Measurements from ENCODE around the gene PTPRQ. TPM values are rescaled to one million over a fixed set of nuclear protein-coding genes. Genes with fewer than 3 reads are reported as not detected.

The PTPRQ gene
- total and polyA plus RNA-seq, 9 donors, result 0.36 to 2.0 (median 0.71) TPM

DNA sequence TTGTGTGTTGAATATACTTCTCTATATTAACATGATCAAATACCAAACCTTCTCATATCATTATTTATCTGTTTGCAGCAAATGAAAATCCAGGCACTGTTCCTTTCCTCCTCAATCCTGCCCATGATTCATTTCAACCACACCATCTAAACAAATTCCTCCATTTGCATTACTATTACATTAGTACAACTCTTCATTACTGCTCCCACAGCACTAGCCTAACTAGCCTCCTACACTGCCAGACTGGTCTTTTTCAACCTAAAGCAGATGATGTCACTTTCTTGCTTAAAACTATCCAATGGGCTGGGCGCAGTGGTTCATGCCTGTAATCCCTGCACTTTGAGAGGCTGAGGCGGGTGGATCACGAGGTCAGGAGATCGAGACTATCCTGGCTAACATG is 146.1 kb downstream of the PTPRQ start:
- no peak for DNase-seq
- Histone ChIP-seq H3K27me3 (ENCODE audit: control insufficient read depth, insufficient read depth, low read length) (no peaks in the 10 kb centered on the region), H3K4me3 (ENCODE audit: low read length) (no peak overlapping the region), H3K36me3 (ENCODE audit: control insufficient read depth, insufficient read depth, low read length) (no peaks in the 10 kb centered on the region), H3K9me3 (replicated peaks; ENCODE audit: control insufficient read depth, low read depth, low read length) (no peaks in the 10 kb centered on the region), H3K27ac (ENCODE audit: low read length) (no peak overlapping the region), H3K4me1 (ENCODE audit: control insufficient read depth, insufficient read depth, low read length) (no peaks in the 10 kb centered on the region)
- no CpG with 5 or more reads among the region's 4 CpGs for WGBS (ENCODE audit: insufficient coverage)

GRCh38 chr12:80593766-80594165 is 149.7 kb downstream of the PTPRQ start:
- no peaks in the 10 kb centered on the region for H3K36me3 ChIP-seq (ENCODE audit: control insufficient read depth, insufficient read depth, low read length)
- no peaks in the 10 kb centered on the region for H3K27me3 ChIP-seq (ENCODE audit: control insufficient read depth, insufficient read depth, low read length)
- no peaks in the 10 kb centered on the region for H3K4me1 ChIP-seq (ENCODE audit: control insufficient read depth, insufficient read depth, low read length)
- no peak overlapping the region for H3K4me3 ChIP-seq (ENCODE audit: low read length)
- no peak for DNase-seq
- no peaks in the 10 kb centered on the region for H3K9me3 ChIP-seq (replicated peaks; ENCODE audit: control insufficient read depth, low read depth, low read length)
- H3K27ac ChIP-seq (ENCODE audit: low read length), result no peak overlapping the region
- whole genome bisulfite sequencing (ENCODE audit: insufficient coverage), result no CpG with 5 or more reads among the region's 1 CpG

DNA sequence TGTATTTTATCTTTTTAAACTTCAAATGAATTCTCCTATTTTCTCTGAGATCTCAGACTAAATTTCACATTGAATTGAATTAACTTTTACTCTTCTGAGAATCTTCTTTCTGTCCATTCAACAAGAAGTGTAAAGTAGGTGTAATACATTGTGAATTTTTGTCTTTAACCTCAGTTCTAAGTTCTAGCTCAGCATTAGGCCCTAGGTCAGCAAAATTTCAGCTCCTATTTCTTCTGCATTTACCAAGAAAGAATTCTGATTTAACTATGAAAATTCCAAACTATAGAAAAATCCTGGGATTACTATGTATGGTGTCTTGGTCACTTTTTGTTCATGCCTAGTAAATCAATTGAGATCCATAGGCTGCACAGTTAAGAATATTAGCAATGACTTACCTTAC is 152.5 kb downstream of the PTPRQ start:
- Histone ChIP-seq H3K4me3 (ENCODE audit: low read length) (no peak overlapping the region), H3K36me3 (ENCODE audit: control insufficient read depth, insufficient read depth, low read length) (no peaks in the 10 kb centered on the region), H3K27me3 (ENCODE audit: control insufficient read depth, insufficient read depth, low read length) (no peaks in the 10 kb centered on the region), H3K9me3 (replicated peaks; ENCODE audit: control insufficient read depth, low read depth, low read length) (no peaks in the 10 kb centered on the region), H3K4me1 (ENCODE audit: control insufficient read depth, insufficient read depth, low read length) (no peaks in the 10 kb centered on the region), H3K27ac (ENCODE audit: low read length) (no peak overlapping the region)
- DNase-seq, result no peak

GRCh38 chr12:80598004-80598606 is 154.1 kb downstream of the PTPRQ start:
- Histone ChIP-seq H3K4me1 (ENCODE audit: control insufficient read depth, insufficient read depth, low read length) (no peaks in the 10 kb centered on the region), H3K27ac (ENCODE audit: low read length) (no peak overlapping the region)
- DNase-seq, result peak; percentile 44

GRCh38 chr12:80602455-80602854 is 158.4 kb downstream of the PTPRQ start:
- no peak overlapping the region for H3K27ac ChIP-seq (ENCODE audit: low read length)
- no peak overlapping the region for H3K4me3 ChIP-seq (ENCODE audit: low read length)
- H3K4me1 ChIP-seq (ENCODE audit: control insufficient read depth, insufficient read depth, low read length), result no peaks in the 10 kb centered on the region
- no CpG with 5 or more reads among the region's 3 CpGs for WGBS (ENCODE audit: insufficient coverage)
- H3K9me3 ChIP-seq (replicated peaks; ENCODE audit: control insufficient read depth, low read depth, low read length), result no peaks in the 10 kb centered on the region
- DNase-seq, result no peak
- no peaks in the 10 kb centered on the region for H3K36me3 ChIP-seq (ENCODE audit: control insufficient read depth, insufficient read depth, low read length)
- H3K27me3 ChIP-seq (ENCODE audit: control insufficient read depth, insufficient read depth, low read length), result no peaks in the 10 kb centered on the region

More at GRCh38 chr12:80598004-80598606, 154.1 kb downstream of the PTPRQ start:
- 53% methylated on average over 2 of the region's 5 CpGs for WGBS (ENCODE audit: insufficient coverage)
- Histone ChIP-seq H3K27me3 (ENCODE audit: control insufficient read depth, insufficient read depth, low read length) (no peaks in the 10 kb centered on the region), H3K9me3 (replicated peaks; ENCODE audit: control insufficient read depth, low read depth, low read length) (no peaks in the 10 kb centered on the region), H3K36me3 (ENCODE audit: control insufficient read depth, insufficient read depth, low read length) (no peaks in the 10 kb centered on the region), H3K4me3 (ENCODE audit: low read length) (no peak overlapping the region)

GRCh38 chr12:80607361-80608135 is 163.5 kb downstream of the PTPRQ start:
- Histone ChIP-seq H3K4me1 (ENCODE audit: control insufficient read depth, insufficient read depth, low read length) (no peaks in the 10 kb centered on the region), H3K27ac (ENCODE audit: low read length) (no peak overlapping the region), H3K36me3 (ENCODE audit: control insufficient read depth, insufficient read depth, low read length) (no peaks in the 10 kb centered on the region), H3K4me3 (ENCODE audit: low read length) (no peak overlapping the region), H3K9me3 (replicated peaks; ENCODE audit: control insufficient read depth, low read depth, low read length) (no peaks in the 10 kb centered on the region), H3K27me3 (ENCODE audit: control insufficient read depth, insufficient read depth, low read length) (no peaks in the 10 kb centered on the region)
- WGBS (ENCODE audit: insufficient coverage), result 67% methylated on average over 1 of the region's 3 CpGs
- DNase-seq, result no peak

- Histone ChIP-seq H3K27ac (ENCODE audit: low read length) (no peak overlapping the region), H3K4me3 (ENCODE audit: low read length) (no peak overlapping the region), H3K36me3 (ENCODE audit: control insufficient read depth, insufficient read depth, low read length) (no peaks in the 10 kb centered on the region), H3K4me1 (ENCODE audit: control insufficient read depth, insufficient read depth, low read length) (no peaks in the 10 kb centered on the region), H3K27me3 (ENCODE audit: control insufficient read depth, insufficient read depth, low read length) (no peaks in the 10 kb centered on the region), H3K9me3 (replicated peaks; ENCODE audit: control insufficient read depth, low read depth, low read length) (no peaks in the 10 kb centered on the region)
- DNase-seq, result no peak
These were observed 173.7 kb downstream of the PTPRQ start for GRCh38 chr12:80617733-80618132.

GRCh38 chr12:80620281-80620680 is 176.2 kb downstream of the PTPRQ start:
- H3K9me3 ChIP-seq (replicated peaks; ENCODE audit: control insufficient read depth, low read depth, low read length), result no peaks in the 10 kb centered on the region
- H3K4me1 ChIP-seq (ENCODE audit: control insufficient read depth, insufficient read depth, low read length), result no peaks in the 10 kb centered on the region
- WGBS (ENCODE audit: insufficient coverage), result no CpG with 5 or more reads among the region's 2 CpGs
- no peaks in the 10 kb centered on the region for H3K27me3 ChIP-seq (ENCODE audit: control insufficient read depth, insufficient read depth, low read length)
- H3K27ac ChIP-seq (ENCODE audit: low read length), result no peak overlapping the region
- no peaks in the 10 kb centered on the region for H3K36me3 ChIP-seq (ENCODE audit: control insufficient read depth, insufficient read depth, low read length)
- no peak overlapping the region for H3K4me3 ChIP-seq (ENCODE audit: low read length)
- no peak for DNase-seq

GRCh38 chr12:80622271-80622670 is 178.2 kb downstream of the PTPRQ start:
- Histone ChIP-seq H3K36me3 (ENCODE audit: control insufficient read depth, insufficient read depth, low read length) (no peaks in the 10 kb centered on the region), H3K4me1 (ENCODE audit: control insufficient read depth, insufficient read depth, low read length) (no peaks in the 10 kb centered on the region), H3K27me3 (ENCODE audit: control insufficient read depth, insufficient read depth, low read length) (no peaks in the 10 kb centered on the region), H3K4me3 (ENCODE audit: low read length) (no peak overlapping the region), H3K27ac (ENCODE audit: low read length) (no peak overlapping the region), H3K9me3 (replicated peaks; ENCODE audit: control insufficient read depth, low read depth, low read length) (no peaks in the 10 kb centered on the region)
- 91% methylated on average over 1 of the region's 1 CpG for WGBS (ENCODE audit: insufficient coverage)
- no peak for DNase-seq

DNA sequence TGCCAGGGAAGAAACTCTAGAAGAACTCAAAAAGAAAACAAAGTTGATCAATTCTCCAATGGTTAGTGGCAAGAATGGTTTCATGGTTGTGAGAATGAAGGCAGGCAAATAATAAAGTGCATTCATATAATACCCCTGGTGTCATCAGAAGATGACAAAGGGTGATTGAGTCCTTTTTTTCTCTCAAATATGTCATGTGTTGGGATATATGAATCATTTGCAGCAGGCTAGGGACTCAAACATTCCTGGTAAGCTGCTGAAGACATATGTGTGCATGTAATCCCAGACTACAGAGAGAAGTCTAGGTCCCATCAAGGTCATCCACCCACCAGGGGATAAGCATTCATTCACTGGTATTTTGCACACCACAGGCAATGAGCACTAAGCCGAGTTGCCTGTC is 181.0 kb downstream of the PTPRQ start:
- Histone ChIP-seq H3K27ac (ENCODE audit: low read length) (no peak overlapping the region), H3K36me3 (ENCODE audit: control insufficient read depth, insufficient read depth, low read length) (no peaks in the 10 kb centered on the region), H3K4me3 (ENCODE audit: low read length) (no peak overlapping the region), H3K27me3 (ENCODE audit: control insufficient read depth, insufficient read depth, low read length) (no peaks in the 10 kb centered on the region), H3K9me3 (replicated peaks; ENCODE audit: control insufficient read depth, low read depth, low read length) (no peaks in the 10 kb centered on the region), H3K4me1 (ENCODE audit: control insufficient read depth, insufficient read depth, low read length) (no peaks in the 10 kb centered on the region)
- DNase-seq, result no peak
- WGBS (ENCODE audit: insufficient coverage), result 83% methylated on average over 1 of the region's 1 CpG
